Measurements from ENCODE around the gene CDH12.

- no peak for TF ChIP-seq CTCF (IDR thresholded peaks at IDR 0.05; ENCODE audit: insufficient read depth, low read length)
- TF ChIP-seq REST (IDR thresholded peaks at IDR 0.05; ENCODE audit: insufficient replicate concordance, low read depth), result no peak
- no peak for TF ChIP-seq POLR2AphosphoS5 (IDR thresholded peaks at IDR 0.05; ENCODE audit: low read depth)
- no peak for TF ChIP-seq GABPA (IDR thresholded peaks at IDR 0.05; ENCODE audit: low read depth)
Measured at GRCh38 chr5:22673131-22673530, 180.0 kb downstream of the CDH12 start.
